K562 (cell line): ENCODE data around the gene KLK10. TPM values are rescaled to one million over a fixed set of nuclear protein-coding genes. Genes with fewer than 3 reads are reported as not detected.

Source experiments
- ATAC-seq: fragments of 200-7000 bp; cut with Tn5 transposase; 3 replicates; pipeline ENCODE4 v1.9.1; 2020; ENCODE audit warnings: moderate library complexity
- BruUV-seq: library from RNA; stranded (reverse); fragments of 400-500 nt; replicated peaks from 2 replicates; lab custom pipeline; 2021; lab: Mats Ljungman, UMichigan
- CTCF ChIA-PET: fragments of 300-600 bp; formaldehyde crosslinking; extraction: SDS; loops from one replicate; lab custom pipeline; 2021; ENCODE audit warnings: low intra/inter-chr PET ratio; lab: Yijun Ruan, JAX
- POLR2A ChIA-PET: fragments of 300-600, 350-650 bp; sonication (Branson Sonifier 250); formaldehyde crosslinking; extraction: SDS; loops from one replicate; lab custom pipeline; 2021; ENCODE audit warnings: antibody characterized with exemption, inconsistent platforms; lab: Yijun Ruan, JAX
- DNase-seq, 4 experiments: peaks; one replicate each; pipeline versions ENCODE4 v3.0.0 to v3.0.0-alpha.2; 2011 to 2018; ENCODE audit warnings: low spot score in 3 of 4, mixed read lengths in 3 of 4; ENCODE audit errors: extremely low read depth in 1 of 4
- FAIRE-seq: peaks from 2 replicates; lab custom pipeline; 2011; peaks lifted over from hg19 to GRCh38; lab: Jason Lieb, UNC
- H2AFZ ChIP-seq: 2 replicates; pipeline ENCODE4 v1.6.0; 2011; ENCODE audit warnings: low read depth, low read length, control low read depth, inconsistent platforms
- H3K27ac ChIP-seq: fragments of 200-600 bp; 3 replicates; pipeline ENCODE4 v1.8.0; 2011; ENCODE audit warnings: low read depth, mild to moderate bottlenecking, control low read depth, inconsistent platforms, low read length, moderate library complexity, mixed read lengths; ENCODE audit errors: extremely low read depth
- H3K27me3 ChIP-seq, 2 experiments: fragments of 300-600 bp in 1 of 2; 2 replicates in 1 of 2; 3 replicates in 1 of 2; pipeline versions ENCODE4 v1.6.0 to v1.8.0; 2011; ENCODE audit warnings: inconsistent platforms in 2 of 2, low read length in 2 of 2, mild to moderate bottlenecking in 1 of 2, mixed read lengths in 1 of 2, moderate library complexity in 1 of 2; ENCODE audit not compliant: control insufficient read depth in 2 of 2, insufficient read depth in 2 of 2
- H3K36me3 ChIP-seq: fragments of 300-600 bp; 3 replicates; pipeline ENCODE4 v1.8.0; 2011; ENCODE audit warnings: mild to moderate bottlenecking, low read length, inconsistent platforms; ENCODE audit not compliant: control insufficient read depth, insufficient read depth
- H3K4me1 ChIP-seq, 2 experiments: fragments of 200-600 bp in 1 of 2; replicated peaks in 1 of 2; 2 replicates in 1 of 2; 3 replicates in 1 of 2; pipeline versions ENCODE4 v1.5.1 to v1.8.0; 2011; ENCODE audit warnings: inconsistent platforms in 2 of 2, low read length in 2 of 2, mild to moderate bottlenecking in 1 of 2, mixed read lengths in 1 of 2, moderate library complexity in 1 of 2; ENCODE audit not compliant: control insufficient read depth in 2 of 2, insufficient read depth in 2 of 2
- H3K4me2 ChIP-seq: 2 replicates; pipeline ENCODE4 v1.6.1; 2011; ENCODE audit warnings: low read length, control low read depth, inconsistent platforms, mixed read lengths; ENCODE audit not compliant: insufficient read depth
- H3K4me3 ChIP-seq: fragments of 200-600 bp; sonication (generic), shearing (Covaris generic); 2 replicates; pipeline ENCODE4 v1.5.1; 2016; ENCODE audit warnings: control low read depth, inconsistent platforms
- H3K79me2 ChIP-seq: fragments of 200-600 bp; 3 replicates; pipeline ENCODE4 v1.8.0; 2011; ENCODE audit warnings: low read length, inconsistent platforms; ENCODE audit not compliant: control insufficient read depth, insufficient read depth
- H3K9ac ChIP-seq, 2 experiments: 2 replicates each; pipeline versions ENCODE4 v1.6.0 to v1.6.1; 2011; ENCODE audit warnings: low read depth in 2 of 2, low read length in 2 of 2, control low read depth in 1 of 2, inconsistent platforms in 1 of 2, mild to moderate bottlenecking in 1 of 2, mixed read lengths in 1 of 2; ENCODE audit not compliant: insufficient read depth in 1 of 2
- H3K9me1 ChIP-seq: one replicate; pipeline ENCODE4 v1.6.0; 2011; ENCODE audit warnings: inconsistent platforms, mild to moderate bottlenecking, low read length, moderate library complexity; ENCODE audit not compliant: control insufficient read depth, insufficient read depth
- H3K9me3 ChIP-seq: replicated peaks from 2 replicates; pipeline ENCODE4 v1.5.1; 2011; ENCODE audit warnings: low read depth, low read length, inconsistent platforms; ENCODE audit not compliant: control insufficient read depth, insufficient read depth
- H4K20me1 ChIP-seq: replicated peaks from 2 replicates; pipeline ENCODE4 v1.6.1; 2011; ENCODE audit warnings: low read length, inconsistent platforms, mixed read lengths; ENCODE audit not compliant: control insufficient read depth, insufficient read depth
- BRD9 ChIP-seq: fragments of 450-650 bp; IDR thresholded peaks from 2 replicates; pipeline ENCODE4 v1.6.1; 2018; ENCODE audit warnings: low read depth; ENCODE audit not compliant: partially characterized antibody
- FOXK2 ChIP-seq, 2 experiments: fragments of 450-650 bp; IDR thresholded peaks in 1 of 2; conservative IDR thresholded peaks in 1 of 2; 2 replicates each; pipeline ENCODE4 v1.6.1; 2016; ENCODE audit warnings: low read depth in 2 of 2, mild to moderate bottlenecking in 1 of 2
- IRF2 ChIP-seq: sonication (generic); formaldehyde crosslinking; IDR thresholded peaks from 2 replicates; pipeline ENCODE4 v1.8.1; 2022; ENCODE audit warnings: mild to moderate bottlenecking, missing genetic modification reagents
- NCOA2 ChIP-seq, 2 experiments: fragments of 450-650 bp; IDR thresholded peaks; 2 replicates each; pipeline ENCODE4 v1.6.1; 2018; ENCODE audit warnings: mild to moderate bottlenecking in 2 of 2, moderate library complexity in 1 of 2; ENCODE audit not compliant: partially characterized antibody in 2 of 2
- NR1H2 ChIP-seq: sonication (generic); formaldehyde crosslinking; IDR thresholded peaks from 2 replicates; pipeline ENCODE4 v1.4.0; 2020; ENCODE audit warnings: mild to moderate bottlenecking, missing genetic modification reagents
- POLR2A ChIP-seq: fragments of 450-650 bp; conservative IDR thresholded peaks from 2 replicates; pipeline ENCODE4 v1.6.1; 2016
- SMAD4 ChIP-seq: fragments of 250-450 bp; sonication (Bioruptor Pico); conservative IDR thresholded peaks from 2 replicates; pipeline ENCODE4 v1.8.0; 2021; ENCODE audit warnings: inconsistent platforms, mild to moderate bottlenecking, moderate library complexity
- SRSF1 ChIP-seq: fragments of 200-400 bp; formaldehyde crosslinking; IDR thresholded peaks from 2 replicates; pipeline ENCODE4 v1.6.1; 2017; ENCODE audit warnings: mild to moderate bottlenecking, low read depth, low read length, moderate library complexity
- ZKSCAN3 ChIP-seq: fragments of 250-450 bp; sonication (Bioruptor Pico); IDR thresholded peaks from 2 replicates; pipeline ENCODE4 v1.4.0; 2020
- WGBS: fragments of 100-300 bp; shearing (Covaris generic); methylation state at CpG from one replicate; pipeline ENCODE4 v1.1.6; 2016; ENCODE audit warnings: low coverage, mixed read lengths; ENCODE audit not compliant: insufficient coverage; ENCODE audit errors: missing lambda C conversion rate; 5-methylcytosine and 5-hydroxymethylcytosine counted together
- in situ Hi-C: fragments of 300-500 bp; cut with MboI; formaldehyde crosslinking; loops from 4 replicates; pipeline ENCODE4 v1.15.0; 2018; ENCODE audit warnings: inconsistent platforms, mixed read lengths
- intact Hi-C: fragments of 100-400 bp; cut with micrococcal nuclease; formaldehyde crosslinking; loops from 2 replicates; pipeline ENCODE4 v1.14.2; 2022
- polyA plus RNA-seq, 8 experiments: library from polyadenylated mRNA; depleted of rRNA in 4 of 8; stranded (reverse) in 5 of 8; unstranded in 3 of 8; fragments of >200 nt; fragmentation: Nextera tagmentation in 2 of 8; fragmentation: Illumina TruSeq in 1 of 8; extraction: Ambion mirVana in 2 of 8; extraction: Trizol in 1 of 8; gene quantifications; 2 replicates each; pipeline versions ENCODE4 v1.2.1 to v1.2.3, GENCODE V29; 2011 to 2014; ENCODE audit warnings: inconsistent platforms in 1 of 8, missing spikeins in 1 of 8
- total RNA-seq, 7 experiments: library from RNA; depleted of rRNA in 6 of 7; stranded (reverse); fragments of >200 nt in 6 of 7; fragmentation: Illumina TruSeq in 2 of 7; extraction: Trizol in 2 of 7; gene quantifications; 2 replicates each; pipeline versions ENCODE4 v1.2.1 to v1.2.3, GENCODE V29; 2011 to 2021; ENCODE audit warnings: low replicate concordance in 1 of 7
- TF ChIP-seq, protein P1 (sequence below): fragments of 450-650 bp; IDR thresholded peaks from 2 replicates; pipeline ENCODE4 v1.6.1; 2017; ENCODE audit warnings: mild to moderate bottlenecking, moderate library complexity
- TF ChIP-seq, protein P2 (sequence below): fragments of 250-450 bp; sonication (Bioruptor Pico); IDR thresholded peaks from 2 replicates; pipeline ENCODE4 v1.5.1; 2021; ENCODE audit warnings: mild to moderate bottlenecking
- TF ChIP-seq, protein P3 (sequence below): sonication (generic); formaldehyde crosslinking; IDR thresholded peaks from 2 replicates; pipeline ENCODE4 v1.9.0; 2022; ENCODE audit warnings: mild to moderate bottlenecking, missing genetic modification reagents
- TF ChIP-seq, protein P4 (sequence below): fragments of 150-350 bp; IDR thresholded peaks from 2 replicates; pipeline ENCODE4 v1.6.1; 2014; ENCODE audit warnings: low read depth, mild to moderate bottlenecking, low read length, borderline replicate concordance

Gene KLK10
- total and polyA plus RNA-seq, 9 of the 15 experiments (the other 6 are each of a cell fraction or from before 2014, with no cell fraction given): 0.11 TPM; not detected in 8

DNA sequence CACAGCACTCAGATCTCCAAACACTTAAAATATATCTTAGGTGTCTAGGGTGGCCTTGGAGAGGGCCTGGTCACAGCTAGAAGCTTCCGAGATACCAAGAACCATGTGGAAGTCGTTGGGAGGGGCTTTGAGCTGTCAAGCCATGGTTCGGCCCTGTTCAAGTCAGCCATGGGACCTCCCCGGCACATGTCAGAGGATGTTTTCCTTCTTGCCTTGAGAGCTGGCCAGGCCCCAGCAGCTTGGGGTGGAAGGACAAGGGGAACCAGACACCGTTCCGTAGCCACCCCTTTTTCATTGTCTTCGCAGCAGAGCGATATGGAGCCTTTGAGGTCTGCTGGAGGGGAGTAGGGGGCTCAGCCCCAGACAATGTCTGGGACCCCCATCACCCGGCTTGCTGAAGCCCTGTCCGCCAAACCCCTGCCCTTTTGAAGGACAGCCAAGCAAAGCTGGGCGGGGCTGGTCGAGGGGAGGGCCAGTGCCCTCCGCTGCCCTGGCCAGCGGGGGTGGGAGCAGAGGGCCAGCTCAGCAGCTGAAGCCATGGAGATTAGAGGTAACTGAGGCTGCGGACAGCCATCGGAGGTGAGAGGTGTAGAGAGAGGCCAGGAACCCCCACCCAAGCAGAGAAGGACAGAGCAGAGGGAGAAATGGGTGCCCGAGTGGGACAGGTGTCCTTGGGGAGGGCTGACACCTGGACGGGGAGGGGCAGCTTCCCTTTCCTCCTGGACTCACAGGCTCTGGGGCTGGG lies 6.5 kb upstream of the KLK10 start (continued):
- TF ChIP-seq, protein P1, sequence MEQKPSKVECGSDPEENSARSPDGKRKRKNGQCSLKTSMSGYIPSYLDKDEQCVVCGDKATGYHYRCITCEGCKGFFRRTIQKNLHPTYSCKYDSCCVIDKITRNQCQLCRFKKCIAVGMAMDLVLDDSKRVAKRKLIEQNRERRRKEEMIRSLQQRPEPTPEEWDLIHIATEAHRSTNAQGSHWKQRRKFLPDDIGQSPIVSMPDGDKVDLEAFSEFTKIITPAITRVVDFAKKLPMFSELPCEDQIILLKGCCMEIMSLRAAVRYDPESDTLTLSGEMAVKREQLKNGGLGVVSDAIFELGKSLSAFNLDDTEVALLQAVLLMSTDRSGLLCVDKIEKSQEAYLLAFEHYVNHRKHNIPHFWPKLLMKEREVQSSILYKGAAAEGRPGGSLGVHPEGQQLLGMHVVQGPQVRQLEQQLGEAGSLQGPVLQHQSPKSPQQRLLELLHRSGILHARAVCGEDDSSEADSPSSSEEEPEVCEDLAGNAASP: no peak
- no peak for TF ChIP-seq POLR2A
- TF ChIP-seq, protein P2, sequence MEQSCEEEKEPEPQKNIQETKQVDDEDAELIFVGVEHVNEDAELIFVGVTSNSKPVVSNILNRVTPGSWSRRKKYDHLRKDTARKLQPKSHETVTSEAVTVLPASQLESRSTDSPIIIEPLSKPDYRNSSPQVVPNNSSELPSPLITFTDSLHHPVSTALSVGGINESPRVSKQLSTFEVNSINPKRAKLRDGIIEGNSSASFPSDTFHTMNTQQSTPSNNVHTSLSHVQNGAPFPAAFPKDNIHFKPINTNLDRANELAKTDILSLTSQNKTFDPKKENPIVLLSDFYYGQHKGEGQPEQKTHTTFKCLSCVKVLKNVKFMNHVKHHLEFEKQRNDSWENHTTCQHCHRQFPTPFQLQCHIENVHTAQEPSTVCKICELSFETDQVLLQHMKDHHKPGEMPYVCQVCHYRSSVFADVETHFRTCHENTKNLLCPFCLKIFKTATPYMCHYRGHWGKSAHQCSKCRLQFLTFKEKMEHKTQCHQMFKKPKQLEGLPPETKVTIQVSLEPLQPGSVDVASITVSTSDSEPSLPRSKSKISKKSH (CRISPR knock-in tag): no peak
- TF ChIP-seq SRSF1: no peak
- no peak for TF ChIP-seq SMAD4 (CRISPR knock-in tag)
- TF ChIP-seq IRF2 (CRISPR knock-in tag): no peak
- TF ChIP-seq, all 486 proteins: peak for 0

DNA sequence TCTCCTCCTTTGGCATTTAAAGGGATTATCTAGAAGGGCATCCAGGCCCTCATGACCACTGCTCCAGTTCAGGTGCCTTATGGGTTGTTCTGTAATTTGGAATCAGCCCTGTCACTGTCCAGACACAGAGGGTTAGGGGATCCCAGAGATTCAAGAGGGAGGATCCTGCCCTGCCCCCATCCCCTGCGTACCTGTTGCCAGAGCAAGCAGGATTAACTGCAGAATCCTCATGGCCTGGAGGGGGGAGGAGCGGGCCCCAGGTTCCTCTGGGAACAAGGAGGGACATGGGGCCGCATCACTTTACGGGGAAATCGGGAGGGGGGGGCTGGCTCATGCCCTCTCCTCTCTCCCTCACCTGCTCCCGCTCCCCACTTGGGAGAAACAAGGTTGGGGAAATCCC lies 5.9 kb upstream of the KLK10 start:
- Histone ChIP-seq H3K27ac (no peak overlapping the region), H3K4me1 (peaks cover 4 to 7% of the 10 kb centered on the region in 2 experiments; a peak in 4 of 5 replicates), H3K4me2 (no peak overlapping the region), H3K4me3 (no peak overlapping the region), H3K36me3 (no peaks in the 10 kb centered on the region), H3K79me2 (no peaks in the 10 kb centered on the region), H3K9ac (no peak overlapping the region; a peak in 1 of 4 replicates), H3K9me3 (no peaks in the 10 kb centered on the region), H3K9me1 (no peaks in the 10 kb centered on the region), H3K27me3 (peaks cover 25 to 68% of the 10 kb centered on the region in 2 experiments), H4K20me1 (0 out of 2 replicates have a peak, but pooled peaks cover 8% of the 10 kb centered on the region), H2AFZ (no peak overlapping the region)
- no peak for DNase-seq
- CTCF ChIA-PET: no interaction called here
- in situ Hi-C loops (no loop called here), intact Hi-C loops (no loop called here)
- ATAC-seq: no peak
- no peak for FAIRE-seq
- WGBS: 0% methylated on average over 3 of the region's 6 CpGs
- POLR2A ChIA-PET: no interaction called here
- BruUV-seq: no TSS peak
- no peak for TF ChIP-seq ZKSCAN3 (CRISPR knock-in tag)
- no peak for TF ChIP-seq NCOA2 (IDR thresholded peaks at IDR 0.05; ENCODE audit: partially characterized antibody in 2 of 2)
- TF ChIP-seq, protein P3, sequence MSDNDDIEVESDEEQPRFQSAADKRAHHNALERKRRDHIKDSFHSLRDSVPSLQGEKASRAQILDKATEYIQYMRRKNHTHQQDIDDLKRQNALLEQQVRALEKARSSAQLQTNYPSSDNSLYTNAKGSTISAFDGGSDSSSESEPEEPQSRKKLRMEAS: no peak
- no peak for TF ChIP-seq BRD9
- TF ChIP-seq FOXK2 (conservative IDR thresholded peaks at IDR 0.05 in 1 of 2, IDR thresholded peaks at IDR 0.05 in 1 of 2; ENCODE audit: low read depth in 2 of 2): no peak
- TF ChIP-seq, protein P4, sequence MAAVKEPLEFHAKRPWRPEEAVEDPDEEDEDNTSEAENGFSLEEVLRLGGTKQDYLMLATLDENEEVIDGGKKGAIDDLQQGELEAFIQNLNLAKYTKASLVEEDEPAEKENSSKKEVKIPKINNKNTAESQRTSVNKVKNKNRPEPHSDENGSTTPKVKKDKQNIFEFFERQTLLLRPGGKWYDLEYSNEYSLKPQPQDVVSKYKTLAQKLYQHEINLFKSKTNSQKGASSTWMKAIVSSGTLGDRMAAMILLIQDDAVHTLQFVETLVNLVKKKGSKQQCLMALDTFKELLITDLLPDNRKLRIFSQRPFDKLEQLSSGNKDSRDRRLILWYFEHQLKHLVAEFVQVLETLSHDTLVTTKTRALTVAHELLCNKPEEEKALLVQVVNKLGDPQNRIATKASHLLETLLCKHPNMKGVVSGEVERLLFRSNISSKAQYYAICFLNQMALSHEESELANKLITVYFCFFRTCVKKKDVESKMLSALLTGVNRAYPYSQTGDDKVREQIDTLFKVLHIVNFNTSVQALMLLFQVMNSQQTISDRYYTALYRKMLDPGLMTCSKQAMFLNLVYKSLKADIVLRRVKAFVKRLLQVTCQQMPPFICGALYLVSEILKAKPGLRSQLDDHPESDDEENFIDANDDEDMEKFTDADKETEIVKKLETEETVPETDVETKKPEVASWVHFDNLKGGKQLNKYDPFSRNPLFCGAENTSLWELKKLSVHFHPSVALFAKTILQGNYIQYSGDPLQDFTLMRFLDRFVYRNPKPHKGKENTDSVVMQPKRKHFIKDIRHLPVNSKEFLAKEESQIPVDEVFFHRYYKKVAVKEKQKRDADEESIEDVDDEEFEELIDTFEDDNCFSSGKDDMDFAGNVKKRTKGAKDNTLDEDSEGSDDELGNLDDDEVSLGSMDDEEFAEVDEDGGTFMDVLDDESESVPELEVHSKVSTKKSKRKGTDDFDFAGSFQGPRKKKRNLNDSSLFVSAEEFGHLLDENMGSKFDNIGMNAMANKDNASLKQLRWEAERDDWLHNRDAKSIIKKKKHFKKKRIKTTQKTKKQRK: no peak
- no peak for TF ChIP-seq NR1H2 (CRISPR knock-in tag)
